Astrocyte (in vitro differentiated cells and primary cell): ENCODE results near the gene SYT14. TPM values are rescaled to one million over a fixed set of nuclear protein-coding genes. Genes with fewer than 3 reads are reported as not detected.

Source experiments
- DNase-seq: peaks from one replicate; pipeline ENCODE4 v3.0.0-alpha.2; 2010; ENCODE audit warnings: low read depth
- FAIRE-seq: peaks from 2 replicates; lab custom pipeline; 2011; peaks lifted over from hg19 to GRCh38; lab: Jason Lieb, UNC
- H2AFZ ChIP-seq: 2 replicates; pipeline ENCODE4 v1.6.0; 2012; ENCODE audit warnings: low read depth, low read length, inconsistent platforms
- H3K27ac ChIP-seq: 2 replicates; pipeline ENCODE4 v1.5.1; 2011; ENCODE audit warnings: low read depth, low read length, inconsistent platforms
- H3K27me3 ChIP-seq: 2 replicates; pipeline ENCODE4 v1.6.0; 2011; ENCODE audit warnings: low read length, inconsistent platforms; ENCODE audit not compliant: insufficient read depth
- H3K36me3 ChIP-seq: 2 replicates; pipeline ENCODE4 v1.5.1; 2011; ENCODE audit warnings: low read length, inconsistent platforms; ENCODE audit not compliant: insufficient read depth
- H3K4me1 ChIP-seq: 2 replicates; pipeline ENCODE4 v1.5.1; 2011; ENCODE audit warnings: low read length, inconsistent platforms; ENCODE audit not compliant: insufficient read depth
- H3K4me2 ChIP-seq: 2 replicates; pipeline ENCODE4 v1.6.0; 2012; ENCODE audit warnings: low read length, inconsistent platforms
- H3K4me3 ChIP-seq: 2 replicates; pipeline ENCODE4 v1.5.1; 2011; ENCODE audit warnings: low read depth, mild to moderate bottlenecking, low read length, inconsistent platforms; ENCODE audit not compliant: insufficient read depth
- H3K79me2 ChIP-seq: 2 replicates; pipeline ENCODE4 v1.6.0; 2012; ENCODE audit warnings: mild to moderate bottlenecking, low read length, inconsistent platforms; ENCODE audit not compliant: insufficient read depth
- H3K9ac ChIP-seq: 2 replicates; pipeline ENCODE4 v1.6.0; 2012; ENCODE audit warnings: mild to moderate bottlenecking, low read length, inconsistent platforms
- H3K9me3 ChIP-seq: 2 replicates; pipeline ENCODE4 v1.5.1; 2012; ENCODE audit warnings: low read depth, mild to moderate bottlenecking, low read length, inconsistent platforms; ENCODE audit not compliant: insufficient read depth
- H4K20me1 ChIP-seq: 2 replicates; pipeline ENCODE4 v1.6.0; 2012; ENCODE audit warnings: low read length, inconsistent platforms; ENCODE audit not compliant: insufficient read depth
- H3K27ac Mint-ChIP-seq: one replicate; pipeline ENCODE4 v1.8.0; 2021; ENCODE audit warnings: mild to moderate bottlenecking, mixed read lengths; ENCODE audit not compliant: unreplicated experiment
- H3K27me3 Mint-ChIP-seq: one replicate; pipeline ENCODE4 v1.8.0; 2021; ENCODE audit warnings: low read depth, mixed read lengths; ENCODE audit not compliant: unreplicated experiment
- H3K36me3 Mint-ChIP-seq: one replicate; pipeline ENCODE4 v1.8.0; 2021; ENCODE audit warnings: low read depth, mixed read lengths; ENCODE audit not compliant: unreplicated experiment
- H3K4me1 Mint-ChIP-seq: one replicate; pipeline ENCODE4 v1.8.0; 2021; ENCODE audit warnings: low read depth, mixed read lengths; ENCODE audit not compliant: unreplicated experiment
- H3K4me3 Mint-ChIP-seq: one replicate; pipeline ENCODE4 v1.8.0; 2021; ENCODE audit warnings: mild to moderate bottlenecking, moderate library complexity, mixed read lengths; ENCODE audit not compliant: unreplicated experiment
- H3K9me3 Mint-ChIP-seq: one replicate; pipeline ENCODE4 v1.8.0; 2021; ENCODE audit warnings: mild to moderate bottlenecking, mixed read lengths; ENCODE audit not compliant: unreplicated experiment
- CTCF ChIP-seq: IDR thresholded peaks from 2 replicates; pipeline ENCODE4 v1.5.1; 2011; ENCODE audit warnings: low read depth, mild to moderate bottlenecking, inconsistent platforms, low read length, moderate library complexity; ENCODE audit not compliant: insufficient read depth
- EZH2 ChIP-seq: IDR thresholded peaks from 2 replicates; pipeline ENCODE4 v1.6.1; 2012; ENCODE audit warnings: mild to moderate bottlenecking, low read length, inconsistent platforms; ENCODE audit not compliant: insufficient read depth
- total RNA-seq: library from RNA; stranded (reverse); gene quantifications from 2 replicates; pipeline ENCODE4 v1.2.1, GENCODE V29; 2021

The SYT14 gene
- total RNA-seq, 1 donor from 2014 or later = 6.1 TPM

GRCh38 chr1:210024996-210025395, 87.0 kb downstream of the SYT14 start:
- no peak overlapping the region for H3K4me3 Mint-ChIP-seq
- no peak for TF ChIP-seq CTCF
- Histone ChIP-seq H3K4me2 (no peak overlapping the region), H3K4me1 (no peaks in the 10 kb centered on the region), H3K27ac (no peak overlapping the region), H3K9me3 (no peaks in the 10 kb centered on the region), H2AFZ (no peak overlapping the region), H3K9ac (no peak overlapping the region), H4K20me1 (no peaks in the 10 kb centered on the region), H3K27me3 (no peaks in the 10 kb centered on the region), H3K79me2 (no peaks in the 10 kb centered on the region), H3K4me3 (no peak overlapping the region), H3K36me3 (no peaks in the 10 kb centered on the region)
- H3K27ac Mint-ChIP-seq = no peak overlapping the region
- FAIRE-seq = no peak
- H3K9me3 Mint-ChIP-seq = no peaks in the 10 kb centered on the region
- DNase-seq = no peak
- H3K27me3 Mint-ChIP-seq = no peaks in the 10 kb centered on the region
- H3K4me1 Mint-ChIP-seq = no peaks in the 10 kb centered on the region
- H3K36me3 Mint-ChIP-seq = no peaks in the 10 kb centered on the region

- Mint-ChIP-seq H3K4me1 (no peaks in the 10 kb centered on the region), H3K27me3 (no peaks in the 10 kb centered on the region), H3K36me3 (no peaks in the 10 kb centered on the region), H3K27ac (no peak overlapping the region), H3K9me3 (peaks cover 3% of the 10 kb centered on the region), H3K4me3 (no peak overlapping the region)
- Histone ChIP-seq H3K4me3 (no peak overlapping the region), H3K9ac (no peak overlapping the region), H3K36me3 (no peaks in the 10 kb centered on the region), H2AFZ (no peak overlapping the region), H4K20me1 (no peaks in the 10 kb centered on the region), H3K27me3 (no peaks in the 10 kb centered on the region), H3K79me2 (no peaks in the 10 kb centered on the region), H3K27ac (no peak overlapping the region), H3K4me2 (no peak overlapping the region), H3K4me1 (no peaks in the 10 kb centered on the region), H3K9me3 (no peaks in the 10 kb centered on the region)
- TF ChIP-seq EZH2 (no peak), CTCF (no peak)
- FAIRE-seq = no peak
- no peak for DNase-seq
These were observed 87.9 kb downstream of the SYT14 start for GRCh38 chr1:210025870-210026269.

- peaks cover 3% of the 10 kb centered on the region for H3K9me3 Mint-ChIP-seq
- H3K27me3 Mint-ChIP-seq = no peaks in the 10 kb centered on the region
- Histone ChIP-seq H3K9me3 (no peaks in the 10 kb centered on the region), H3K27ac (no peak overlapping the region), H3K4me1 (no peaks in the 10 kb centered on the region), H3K27me3 (no peaks in the 10 kb centered on the region), H3K36me3 (no peaks in the 10 kb centered on the region), H3K4me3 (no peak overlapping the region), H3K4me2 (no peak overlapping the region), H2AFZ (no peak overlapping the region), H3K79me2 (no peaks in the 10 kb centered on the region), H4K20me1 (no peaks in the 10 kb centered on the region), H3K9ac (no peak overlapping the region)
- no peak overlapping the region for H3K4me3 Mint-ChIP-seq
- H3K4me1 Mint-ChIP-seq = no peaks in the 10 kb centered on the region
- no peak for TF ChIP-seq CTCF
- TF ChIP-seq EZH2 = no peak
- H3K27ac Mint-ChIP-seq = no peak overlapping the region
- no peak for FAIRE-seq
- DNase-seq = no peak
- no peaks in the 10 kb centered on the region for H3K36me3 Mint-ChIP-seq
These were observed 90.0 kb downstream of the SYT14 start for GRCh38 chr1:210027994-210028393.
